GM10266 (cell line): ENCODE results near the gene DGKA.
A peak's percentile ranks its signal among the peaks of the same experiment; 100 is the strongest.
"Not testable (repeated sequence)": the region's sequence is repeated elsewhere in the genome, so short reads cannot be mapped to it uniquely, and the experiment has no call there.

ENCODE experiments used
- DNase-seq: peaks from one replicate; pipeline ENCODE4 v3.0.0; 2012; ENCODE audit errors: extremely low spot score
- TF ChIP-seq, protein P1 (sequence below): IDR thresholded peaks from 2 replicates; pipeline ENCODE4 v1.5.1; 2012; ENCODE audit warnings: mild to moderate bottlenecking, low read depth; ENCODE audit not compliant: control insufficient read depth, insufficient read depth; ENCODE audit errors: missing control alignments

The DGKA gene

DNA sequence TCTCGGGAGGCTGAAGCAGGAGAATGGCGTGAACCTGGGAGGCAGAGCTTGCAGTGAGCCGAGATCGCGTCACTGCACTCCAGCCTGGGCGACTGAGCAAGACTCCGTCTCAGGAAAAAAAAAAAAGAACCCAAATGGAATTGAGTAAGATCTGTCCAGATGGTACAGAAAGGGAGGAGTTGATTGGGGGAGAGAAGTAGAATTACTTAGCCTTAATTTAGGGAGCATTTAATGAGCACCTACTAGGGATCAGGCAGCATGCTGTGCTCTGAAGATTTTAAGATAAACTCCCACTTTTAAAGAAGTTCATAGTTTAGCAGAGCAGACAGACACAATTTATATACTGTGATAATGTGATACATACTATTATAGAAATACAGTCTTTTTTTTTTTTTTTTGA lies 47.4 kb downstream of the DGKA start:
- no peak for DNase-seq
- TF ChIP-seq, protein P1, sequence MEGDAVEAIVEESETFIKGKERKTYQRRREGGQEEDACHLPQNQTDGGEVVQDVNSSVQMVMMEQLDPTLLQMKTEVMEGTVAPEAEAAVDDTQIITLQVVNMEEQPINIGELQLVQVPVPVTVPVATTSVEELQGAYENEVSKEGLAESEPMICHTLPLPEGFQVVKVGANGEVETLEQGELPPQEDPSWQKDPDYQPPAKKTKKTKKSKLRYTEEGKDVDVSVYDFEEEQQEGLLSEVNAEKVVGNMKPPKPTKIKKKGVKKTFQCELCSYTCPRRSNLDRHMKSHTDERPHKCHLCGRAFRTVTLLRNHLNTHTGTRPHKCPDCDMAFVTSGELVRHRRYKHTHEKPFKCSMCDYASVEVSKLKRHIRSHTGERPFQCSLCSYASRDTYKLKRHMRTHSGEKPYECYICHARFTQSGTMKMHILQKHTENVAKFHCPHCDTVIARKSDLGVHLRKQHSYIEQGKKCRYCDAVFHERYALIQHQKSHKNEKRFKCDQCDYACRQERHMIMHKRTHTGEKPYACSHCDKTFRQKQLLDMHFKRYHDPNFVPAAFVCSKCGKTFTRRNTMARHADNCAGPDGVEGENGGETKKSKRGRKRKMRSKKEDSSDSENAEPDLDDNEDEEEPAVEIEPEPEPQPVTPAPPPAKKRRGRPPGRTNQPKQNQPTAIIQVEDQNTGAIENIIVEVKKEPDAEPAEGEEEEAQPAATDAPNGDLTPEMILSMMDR = no peak

DNA sequence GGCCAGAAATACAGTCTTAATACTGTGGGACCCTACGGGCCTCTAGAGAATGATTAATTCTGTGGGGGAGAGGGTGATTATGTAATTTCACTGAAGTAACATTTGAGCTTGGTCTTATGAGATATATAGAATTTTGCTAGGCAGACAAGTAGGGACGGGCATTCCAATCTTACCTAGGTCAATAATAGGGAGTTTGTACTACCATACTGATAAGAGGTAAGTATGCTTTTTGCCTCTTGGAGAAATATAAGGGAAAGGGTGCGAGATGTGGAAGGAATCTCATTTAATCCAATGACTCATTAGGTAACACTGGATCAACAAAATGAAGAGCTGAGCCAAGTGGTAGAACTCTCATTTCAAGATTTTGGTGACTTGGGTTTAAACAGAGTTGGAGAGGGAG lies 48.1 kb downstream of the DGKA start:
- DNase-seq = no peak
- TF ChIP-seq, protein P1 = no peak

DNA sequence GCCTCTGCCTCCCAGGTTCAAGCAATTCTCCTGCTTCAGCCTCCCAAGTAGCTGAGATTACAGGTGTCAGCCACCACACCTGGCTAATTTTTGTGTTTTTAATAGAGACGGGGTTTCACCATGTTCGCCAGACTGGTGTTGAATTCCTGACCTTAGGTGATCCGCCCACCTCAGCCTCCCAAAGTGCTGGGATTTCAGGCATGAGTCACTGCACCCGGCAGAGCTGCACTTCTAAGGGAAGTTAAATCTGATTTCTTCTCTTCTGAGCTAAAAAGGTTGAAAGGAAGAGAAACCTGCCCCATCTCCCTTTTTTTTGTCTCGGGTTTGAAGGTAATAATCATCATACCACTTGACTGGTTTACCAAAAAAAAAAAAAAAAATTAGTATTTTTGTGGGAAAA lies 50.9 kb downstream of the DGKA start:
- not testable (repeated sequence) for DNase-seq

DNA sequence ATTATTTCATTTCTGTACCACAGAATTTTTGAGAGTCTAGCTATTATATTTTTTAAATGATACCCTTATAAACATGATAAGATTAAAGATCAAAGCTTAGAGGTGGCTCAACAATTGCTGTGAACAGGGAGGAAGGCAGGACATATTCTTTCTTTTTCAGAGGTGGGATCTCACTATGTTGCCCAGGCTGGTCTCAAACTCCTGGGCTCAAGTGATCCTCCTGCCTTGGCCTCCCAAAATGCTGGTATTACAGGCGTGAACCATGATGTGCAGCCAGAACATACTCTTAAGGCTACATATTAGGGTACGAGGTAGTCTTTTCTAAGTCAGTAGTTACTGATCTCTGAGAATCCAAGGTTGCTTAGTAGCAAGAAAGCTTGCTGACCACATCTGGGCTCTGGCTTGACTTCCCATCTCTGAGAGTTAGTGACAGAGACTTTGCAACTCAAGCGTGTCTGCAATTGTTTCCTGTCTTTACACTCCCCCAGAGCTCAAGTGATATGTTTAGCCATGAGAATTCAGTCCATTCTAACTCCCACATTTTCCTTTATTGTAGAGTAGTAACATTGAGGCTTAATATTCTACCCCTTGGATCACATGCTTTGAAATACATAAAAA lies 51.5 kb downstream of the DGKA start:
- TF ChIP-seq, protein P1 = no peak
- DNase-seq = peak; percentile 74

DNA sequence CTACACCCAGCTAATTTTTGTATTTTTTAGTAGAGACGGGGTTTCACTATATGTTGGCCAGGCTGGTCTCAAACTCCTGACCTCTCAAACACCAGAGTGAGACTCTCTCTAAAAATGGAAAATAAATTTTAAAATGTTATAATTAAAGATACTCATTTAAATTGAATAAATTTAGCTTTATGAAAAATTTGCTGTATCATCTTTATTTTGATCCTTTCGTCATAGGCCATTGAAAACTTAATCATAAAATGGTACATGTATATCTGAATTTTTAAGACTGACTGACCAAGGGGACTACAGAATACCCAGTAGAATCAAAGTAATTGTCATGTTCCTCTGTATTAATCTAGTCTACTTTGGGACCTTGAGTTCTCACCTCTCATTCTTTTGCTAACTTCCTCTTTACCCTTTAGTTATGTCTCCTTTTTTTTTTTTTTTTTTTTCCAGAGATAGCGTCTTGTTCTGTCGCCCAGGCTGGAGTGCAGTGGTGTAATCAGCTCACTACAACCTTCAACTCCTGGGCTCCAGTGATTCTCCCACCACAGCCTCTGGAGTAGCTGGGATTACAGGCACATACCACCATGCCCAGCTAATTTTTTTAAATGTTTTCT lies 52.4 kb downstream of the DGKA start:
- DNase-seq = no peak

DNA sequence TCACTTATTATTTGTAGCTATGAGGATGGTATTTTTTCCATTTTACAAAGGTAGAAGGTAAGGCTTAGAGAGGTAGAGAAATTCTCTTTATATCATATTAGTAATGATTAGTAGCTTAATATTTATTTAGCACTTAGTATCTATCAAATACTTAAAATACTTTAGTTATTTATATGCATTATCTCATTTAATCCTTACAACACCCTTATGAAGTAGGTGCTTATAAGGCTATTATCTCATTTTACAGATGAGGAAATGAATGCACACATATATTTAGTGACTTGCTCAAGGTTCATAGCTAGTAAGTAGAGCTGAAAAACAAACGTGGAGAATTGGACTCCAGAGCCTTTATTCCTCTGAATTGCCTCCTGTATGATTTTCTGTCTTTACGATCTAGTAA lies 53.9 kb downstream of the DGKA start:
- TF ChIP-seq, protein P1 = no peak
- no peak for DNase-seq

More for the DNA sequence above, 52.4 kb downstream of the DGKA start:
- TF ChIP-seq, protein P1 = no peak

DNA sequence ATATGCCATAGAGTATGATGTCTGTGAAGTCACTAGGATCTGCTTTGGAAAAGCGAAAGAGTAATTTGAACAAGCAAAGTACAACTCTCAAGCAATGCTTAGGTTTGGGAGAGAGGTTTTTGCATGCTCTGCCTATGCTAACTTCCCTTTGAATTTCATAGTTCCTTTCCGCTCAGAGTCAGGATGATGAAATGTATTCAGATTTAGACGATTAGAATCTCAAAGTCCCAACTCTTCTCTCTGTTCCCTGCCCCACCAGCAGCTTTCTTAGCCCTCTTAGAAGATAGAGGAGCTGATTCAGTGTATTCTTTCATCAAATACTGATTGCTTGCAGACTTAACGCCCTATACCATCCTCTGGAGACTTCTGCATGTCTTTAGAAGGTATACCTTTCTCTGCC lies 54.4 kb downstream of the DGKA start:
- DNase-seq = no peak
- TF ChIP-seq, protein P1 = no peak

DNA sequence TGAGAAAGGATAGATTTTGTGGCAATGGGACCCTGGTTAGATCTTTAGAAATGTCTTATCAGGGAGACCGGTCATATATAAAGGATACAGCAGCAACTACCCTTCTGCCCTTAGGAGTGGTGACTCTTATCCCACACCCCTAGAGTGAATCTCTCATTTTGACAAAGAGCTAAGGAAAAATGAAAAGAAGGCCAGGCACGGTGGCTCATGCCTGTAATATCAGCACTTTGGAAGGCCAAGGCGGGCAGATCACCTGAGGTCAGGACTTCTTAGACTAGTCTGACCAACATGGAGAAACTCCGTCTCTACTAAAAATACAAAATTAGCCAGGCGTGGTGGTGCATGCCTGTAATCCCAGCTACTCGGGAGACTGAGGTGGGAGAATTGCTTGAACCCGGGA lies 55.0 kb downstream of the DGKA start:
- not testable (repeated sequence) for DNase-seq
